Neural cell (in vitro differentiated cells): ENCODE data around the gene CABLES2.

ENCODE experiments used
- CTCF ChIP-seq: fragments of 450-650 bp; IDR thresholded peaks from 2 replicates; pipeline ENCODE4 v1.5.1; 2014; ENCODE audit warnings: antibody characterized with exemption, mild to moderate bottlenecking, moderate library complexity; ENCODE audit not compliant: poor library complexity, severe bottlenecking
- POLR2AphosphoS5 ChIP-seq: IDR thresholded peaks from 2 replicates; pipeline ENCODE4 v1.6.1; 2012
- TAF1 ChIP-seq: IDR thresholded peaks from 2 replicates; pipeline ENCODE4 v1.6.1; 2012; ENCODE audit warnings: low read depth

- TF ChIP-seq TAF1 (no peak), CTCF (no peak), POLR2AphosphoS5 (no peak)
These were observed 58.5 kb downstream of the CABLES2 start for GRCh38 chr20:62348604-62349003.
